ENCODE measurements around the gene JOSD2.

The JOSD2 gene

GRCh38 chr19:50493171-50493570 lies 17.8 kb downstream of the JOSD2 start:
- DNase-seq: no peak

- peak; percentile 30 for DNase-seq
These were observed 18.5 kb downstream of the JOSD2 start for GRCh38 chr19:50492303-50493052.

GRCh38 chr19:50490991-50491472 lies 20.0 kb downstream of the JOSD2 start:
- DNase-seq: no peak

GRCh38 chr19:50490411-50490811 lies 20.6 kb downstream of the JOSD2 start:
- DNase-seq: no peak

GRCh38 chr19:50489461-50490011 lies 21.5 kb downstream of the JOSD2 start:
- no peak for DNase-seq

- no peak for DNase-seq
These were observed 22.4 kb downstream of the JOSD2 start for GRCh38 chr19:50488389-50489194.

- DNase-seq: peak; percentile 30
These were observed 24.0 kb downstream of the JOSD2 start for GRCh38 chr19:50486823-50487515.

GRCh38 chr19:50485284-50485955 lies 25.6 kb downstream of the JOSD2 start:
- DNase-seq: no peak

GRCh38 chr19:50482916-50483315 lies 28.1 kb downstream of the JOSD2 start:
- DNase-seq: no peak

- no peak for DNase-seq
These were observed 28.6 kb downstream of the JOSD2 start for GRCh38 chr19:50482271-50482855.

- no peak for DNase-seq
These were observed 29.4 kb downstream of the JOSD2 start for GRCh38 chr19:50481351-50482149.

- DNase-seq: no peak
These were observed 30.5 kb downstream of the JOSD2 start for GRCh38 chr19:50480281-50481111.

GRCh38 chr19:50479761-50480251 lies 31.2 kb downstream of the JOSD2 start:
- no peak for DNase-seq

GRCh38 chr19:50478901-50479715 lies 31.9 kb downstream of the JOSD2 start:
- peak; percentile 20 for DNase-seq

- no peak for DNase-seq
These were observed 33.1 kb downstream of the JOSD2 start for GRCh38 chr19:50477751-50478515.

GRCh38 chr19:50476907-50477238 lies 34.1 kb downstream of the JOSD2 start:
- DNase-seq: no peak

- peak; percentile 91 for DNase-seq
These were observed 34.6 kb downstream of the JOSD2 start, which contains the start of the genes EMC10 and GARIN5A for GRCh38 chr19:50476224-50476906. Gene EMC10, plus strand, starts transcription at chr19:50476507. Its CDS starts 38 bp downstream, at chr19:50476545. Gene GARIN5A, minus strand, starts transcription at chr19:50476848. Its CDS starts 460 bp downstream, at chr19:50476388.

Measured in CD4-positive, alpha-beta T cell treated with Interleukin-6 for 4 hours (primary cell).